ENCODE data around the gene ENDOV.

Gene ENDOV

GRCh38 chr17:80466188-80466705 lies 51.3 kb downstream of the ENDOV start:
- no peaks in the 10 kb centered on the region for H3K36me3 ChIP-seq (replicated peaks; ENCODE audit: low read depth, low read length)
- H3K27me3 ChIP-seq (ENCODE audit: low read depth, low read length): peaks cover 18% of the 10 kb centered on the region

GRCh38 chr17:80468242-80468641 lies 53.3 kb downstream of the ENDOV start:
- H3K27me3 ChIP-seq (ENCODE audit: low read depth, low read length): peaks cover 18% of the 10 kb centered on the region

More at GRCh38 chr17:80466188-80466705, 51.3 kb downstream of the ENDOV start:
- no peak overlapping the region for H2AFZ ChIP-seq (ENCODE audit: low read depth, low read length)
- H3K4me1 ChIP-seq (ENCODE audit: low read length): no peaks in the 10 kb centered on the region
- no peak overlapping the region for H3K27ac ChIP-seq (ENCODE audit: low read length)
- H3K79me2 ChIP-seq (ENCODE audit: low read length): no peaks in the 10 kb centered on the region
- H3K4me3 ChIP-seq (ENCODE audit: low read length): no peak overlapping the region
- TF ChIP-seq EZH2phosphoT487 (IDR thresholded peaks at IDR 0.05; ENCODE audit: low read depth) (no peak), CTCF (IDR thresholded peaks at IDR 0.05; ENCODE audit: low read depth, low read length) (no peak)
- no peaks in the 10 kb centered on the region for H4K20me1 ChIP-seq (ENCODE audit: insufficient read depth, low read length)
- H3K4me2 ChIP-seq (ENCODE audit: low read length): no peak overlapping the region
- no peak overlapping the region for H3K9ac ChIP-seq (ENCODE audit: low read length)
- H3K9me3 ChIP-seq (ENCODE audit: insufficient read depth, low read length): no peaks in the 10 kb centered on the region

GRCh38 chr17:80468781-80469493 lies 54.0 kb downstream of the ENDOV start:
- Histone ChIP-seq H2AFZ (ENCODE audit: low read depth, low read length) (no peak overlapping the region), H4K20me1 (ENCODE audit: insufficient read depth, low read length) (no peaks in the 10 kb centered on the region), H3K4me1 (ENCODE audit: low read length) (no peaks in the 10 kb centered on the region), H3K4me3 (ENCODE audit: low read length) (no peak overlapping the region), H3K9me3 (ENCODE audit: insufficient read depth, low read length) (no peaks in the 10 kb centered on the region), H3K79me2 (ENCODE audit: low read length) (no peaks in the 10 kb centered on the region), H3K36me3 (replicated peaks; ENCODE audit: low read depth, low read length) (no peaks in the 10 kb centered on the region), H3K27me3 (ENCODE audit: low read depth, low read length) (peaks cover 18% of the 10 kb centered on the region), H3K27ac (ENCODE audit: low read length) (no peak overlapping the region), H3K9ac (ENCODE audit: low read length) (no peak overlapping the region), H3K4me2 (ENCODE audit: low read length) (no peak overlapping the region)
- TF ChIP-seq CTCF (IDR thresholded peaks at IDR 0.05; ENCODE audit: low read depth, low read length): no peak
- TF ChIP-seq EZH2phosphoT487 (IDR thresholded peaks at IDR 0.05; ENCODE audit: low read depth): no peak

More at GRCh38 chr17:80468242-80468641, 53.3 kb downstream of the ENDOV start:
- no peak overlapping the region for H3K27ac ChIP-seq (ENCODE audit: low read length)
- H3K4me1 ChIP-seq (ENCODE audit: low read length): no peaks in the 10 kb centered on the region
- TF ChIP-seq EZH2phosphoT487 (IDR thresholded peaks at IDR 0.05; ENCODE audit: low read depth) (no peak), CTCF (IDR thresholded peaks at IDR 0.05; ENCODE audit: low read depth, low read length) (no peak)
- H3K9me3 ChIP-seq (ENCODE audit: insufficient read depth, low read length): no peaks in the 10 kb centered on the region
- no peaks in the 10 kb centered on the region for H3K36me3 ChIP-seq (replicated peaks; ENCODE audit: low read depth, low read length)
- H2AFZ ChIP-seq (ENCODE audit: low read depth, low read length): no peak overlapping the region
- no peak overlapping the region for H3K9ac ChIP-seq (ENCODE audit: low read length)
- H3K79me2 ChIP-seq (ENCODE audit: low read length): no peaks in the 10 kb centered on the region
- H3K4me3 ChIP-seq (ENCODE audit: low read length): no peak overlapping the region
- H4K20me1 ChIP-seq (ENCODE audit: insufficient read depth, low read length): no peaks in the 10 kb centered on the region
- no peak overlapping the region for H3K4me2 ChIP-seq (ENCODE audit: low read length)

- Histone ChIP-seq H3K4me2 (ENCODE audit: low read length) (no peak overlapping the region), H4K20me1 (ENCODE audit: insufficient read depth, low read length) (no peaks in the 10 kb centered on the region), H3K27me3 (ENCODE audit: low read depth, low read length) (peaks cover 17% of the 10 kb centered on the region)
Observed at GRCh38 chr17:80469667-80470066, 54.7 kb downstream of the ENDOV start.

More at GRCh38 chr17:80469667-80470066, 54.7 kb downstream of the ENDOV start:
- Histone ChIP-seq H3K4me3 (ENCODE audit: low read length) (no peak overlapping the region), H2AFZ (ENCODE audit: low read depth, low read length) (no peak overlapping the region), H3K27ac (ENCODE audit: low read length) (no peak overlapping the region), H3K9me3 (ENCODE audit: insufficient read depth, low read length) (no peaks in the 10 kb centered on the region), H3K9ac (ENCODE audit: low read length) (no peak overlapping the region), H3K36me3 (replicated peaks; ENCODE audit: low read depth, low read length) (no peaks in the 10 kb centered on the region), H3K4me1 (ENCODE audit: low read length) (no peaks in the 10 kb centered on the region), H3K79me2 (ENCODE audit: low read length) (no peaks in the 10 kb centered on the region)
- TF ChIP-seq CTCF (IDR thresholded peaks at IDR 0.05; ENCODE audit: low read depth, low read length): no peak
- no peak for TF ChIP-seq EZH2phosphoT487 (IDR thresholded peaks at IDR 0.05; ENCODE audit: low read depth)

All from OCI-LY3 (cell line).